ENCODE data around the gene SULT1C3. TPM values are rescaled to one million over a fixed set of nuclear protein-coding genes. Genes with fewer than 3 reads are reported as not detected.

Gene SULT1C3
- total and polyA plus RNA-seq, 2 of the 13 experiments (the other 11 are each of a cell fraction or from before 2014, with no cell fraction given): not detected

- intact Hi-C loops (cut with micrococcal nuclease; ENCODE audit: unreplicated experiment): no loop called here
- Histone ChIP-seq H3K4me2 (ENCODE audit: low read depth, low read length) (peak overlapping the region; percentile 62), H2AFZ (ENCODE audit: low read length) (no peak overlapping the region), H4K20me1 (ENCODE audit: insufficient read depth, low read length) (no peaks in the 10 kb centered on the region), H3K4me3 (replicated peaks in 1 of 3; ENCODE audit: insufficient read depth in 1 of 3, low read depth in 2 of 3, low read length in 3 of 3) (peak overlapping the region in 2 of 3 experiments; percentile 19 to 21; a peak in 1 of 6 replicates), H3K4me1 (ENCODE audit: insufficient read depth, low read length) (peaks cover 71% of the 10 kb centered on the region), H3K36me3 (replicated peaks in 1 of 2; ENCODE audit: control insufficient read depth in 1 of 2, insufficient read depth in 2 of 2, low read length in 2 of 2) (no peaks in the 10 kb centered on the region), H3K27ac (ENCODE audit: extremely low read length, insufficient read depth, low read length) (no peak overlapping the region), H3K27me3 (ENCODE audit: control insufficient read depth in 1 of 2, insufficient read depth in 2 of 2, low read length in 2 of 2) (no peaks in the 10 kb centered on the region; a peak in 1 of 5 replicates), H3K79me2 (ENCODE audit: insufficient read depth, low read length) (no peaks in the 10 kb centered on the region), H3K9me3 (ENCODE audit: low read length) (no peaks in the 10 kb centered on the region), H3K9ac (ENCODE audit: insufficient read depth, low read depth, low read length) (no peak overlapping the region)
- DNase-seq (ENCODE audit: low spot score) (no peak), FAIRE-seq (no peak), ATAC-seq (no peak)
- in situ Hi-C loops (cut with HindIII; ENCODE audit: extremely low pct_ligation_motif_present, low pct_unique_long_range_greater_than_20kb): no loop called here
- ChIA-PET CTCF (ENCODE audit: low intra/inter-chr PET ratio, low total read pairs) (no interaction called here), POLR2A (interaction anchor here (1.2 kb wide), 1 partner anchor 22 kb away, joined by 4 read pairs; the partner anchor contains the start of gene SULT1C2)
- BruUV-seq (replicated peaks): no TSS peak
- WGBS (ENCODE audit: low lambda C conversion rate): 11% methylated on average over 5 of the region's 5 CpGs
- TF ChIP-seq, protein P1, sequence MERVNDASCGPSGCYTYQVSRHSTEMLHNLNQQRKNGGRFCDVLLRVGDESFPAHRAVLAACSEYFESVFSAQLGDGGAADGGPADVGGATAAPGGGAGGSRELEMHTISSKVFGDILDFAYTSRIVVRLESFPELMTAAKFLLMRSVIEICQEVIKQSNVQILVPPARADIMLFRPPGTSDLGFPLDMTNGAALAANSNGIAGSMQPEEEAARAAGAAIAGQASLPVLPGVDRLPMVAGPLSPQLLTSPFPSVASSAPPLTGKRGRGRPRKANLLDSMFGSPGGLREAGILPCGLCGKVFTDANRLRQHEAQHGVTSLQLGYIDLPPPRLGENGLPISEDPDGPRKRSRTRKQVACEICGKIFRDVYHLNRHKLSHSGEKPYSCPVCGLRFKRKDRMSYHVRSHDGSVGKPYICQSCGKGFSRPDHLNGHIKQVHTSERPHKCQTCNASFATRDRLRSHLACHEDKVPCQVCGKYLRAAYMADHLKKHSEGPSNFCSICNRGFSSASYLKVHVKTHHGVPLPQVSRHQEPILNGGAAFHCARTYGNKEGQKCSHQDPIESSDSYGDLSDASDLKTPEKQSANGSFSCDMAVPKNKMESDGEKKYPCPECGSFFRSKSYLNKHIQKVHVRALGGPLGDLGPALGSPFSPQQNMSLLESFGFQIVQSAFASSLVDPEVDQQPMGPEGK (CRISPR knock-in tag; IDR thresholded peaks at IDR 0.05): peak; percentile 27; the same call in 1 of the 2 replicates
- TF ChIP-seq ETV5 (CRISPR knock-in tag; IDR thresholded peaks at IDR 0.05; ENCODE audit: borderline replicate concordance) (peak; percentile 38; the same call in 1 of the 2 replicates), ZNF263 (CRISPR knock-in tag; IDR thresholded peaks at IDR 0.05) (no peak), GATAD2A (CRISPR knock-in tag; IDR thresholded peaks at IDR 0.05) (peak; percentile 86), ZNF317 (CRISPR knock-in tag; IDR thresholded peaks at IDR 0.05) (peak; percentile 96), ZKSCAN8 (CRISPR knock-in tag; IDR thresholded peaks at IDR 0.05; ENCODE audit: borderline replicate concordance) (no peak), CEBPG (CRISPR knock-in tag; IDR thresholded peaks at IDR 0.05) (peak; percentile 87), ELF3 (CRISPR knock-in tag; IDR thresholded peaks at IDR 0.05) (peak; percentile 90), FOSL2 (CRISPR knock-in tag; IDR thresholded peaks at IDR 0.05) (peak; percentile 50; the same call in 1 of the 2 replicates), ZGPAT (CRISPR knock-in tag; IDR thresholded peaks at IDR 0.05) (no peak), ATM (IDR thresholded peaks at IDR 0.05; ENCODE audit: borderline replicate concordance) (no peak), RARA (CRISPR knock-in tag; IDR thresholded peaks at IDR 0.05) (0 out of 2 replicates have a peak, but pooled peaks have one; percentile 15)
- TF ChIP-seq, protein P2, sequence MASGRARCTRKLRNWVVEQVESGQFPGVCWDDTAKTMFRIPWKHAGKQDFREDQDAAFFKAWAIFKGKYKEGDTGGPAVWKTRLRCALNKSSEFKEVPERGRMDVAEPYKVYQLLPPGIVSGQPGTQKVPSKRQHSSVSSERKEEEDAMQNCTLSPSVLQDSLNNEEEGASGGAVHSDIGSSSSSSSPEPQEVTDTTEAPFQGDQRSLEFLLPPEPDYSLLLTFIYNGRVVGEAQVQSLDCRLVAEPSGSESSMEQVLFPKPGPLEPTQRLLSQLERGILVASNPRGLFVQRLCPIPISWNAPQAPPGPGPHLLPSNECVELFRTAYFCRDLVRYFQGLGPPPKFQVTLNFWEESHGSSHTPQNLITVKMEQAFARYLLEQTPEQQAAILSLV (CRISPR knock-in tag; IDR thresholded peaks at IDR 0.05; ENCODE audit: borderline replicate concordance): no peak
- TF ChIP-seq, protein P3, sequence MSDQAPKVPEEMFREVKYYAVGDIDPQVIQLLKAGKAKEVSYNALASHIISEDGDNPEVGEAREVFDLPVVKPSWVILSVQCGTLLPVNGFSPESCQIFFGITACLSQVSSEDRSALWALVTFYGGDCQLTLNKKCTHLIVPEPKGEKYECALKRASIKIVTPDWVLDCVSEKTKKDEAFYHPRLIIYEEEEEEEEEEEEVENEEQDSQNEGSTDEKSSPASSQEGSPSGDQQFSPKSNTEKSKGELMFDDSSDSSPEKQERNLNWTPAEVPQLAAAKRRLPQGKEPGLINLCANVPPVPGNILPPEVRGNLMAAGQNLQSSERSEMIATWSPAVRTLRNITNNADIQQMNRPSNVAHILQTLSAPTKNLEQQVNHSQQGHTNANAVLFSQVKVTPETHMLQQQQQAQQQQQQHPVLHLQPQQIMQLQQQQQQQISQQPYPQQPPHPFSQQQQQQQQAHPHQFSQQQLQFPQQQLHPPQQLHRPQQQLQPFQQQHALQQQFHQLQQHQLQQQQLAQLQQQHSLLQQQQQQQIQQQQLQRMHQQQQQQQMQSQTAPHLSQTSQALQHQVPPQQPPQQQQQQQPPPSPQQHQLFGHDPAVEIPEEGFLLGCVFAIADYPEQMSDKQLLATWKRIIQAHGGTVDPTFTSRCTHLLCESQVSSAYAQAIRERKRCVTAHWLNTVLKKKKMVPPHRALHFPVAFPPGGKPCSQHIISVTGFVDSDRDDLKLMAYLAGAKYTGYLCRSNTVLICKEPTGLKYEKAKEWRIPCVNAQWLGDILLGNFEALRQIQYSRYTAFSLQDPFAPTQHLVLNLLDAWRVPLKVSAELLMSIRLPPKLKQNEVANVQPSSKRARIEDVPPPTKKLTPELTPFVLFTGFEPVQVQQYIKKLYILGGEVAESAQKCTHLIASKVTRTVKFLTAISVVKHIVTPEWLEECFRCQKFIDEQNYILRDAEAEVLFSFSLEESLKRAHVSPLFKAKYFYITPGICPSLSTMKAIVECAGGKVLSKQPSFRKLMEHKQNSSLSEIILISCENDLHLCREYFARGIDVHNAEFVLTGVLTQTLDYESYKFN (CRISPR knock-in tag; conservative IDR thresholded peaks at IDR 0.05): peak; percentile 26; the same call in 1 of the 2 replicates
Measured at GRCh38 chr2:108267101-108267500, 27.3 kb downstream of the SULT1C3 start.

Data from HepG2 (cell line).